GM19463 (cell line): ENCODE measurements around the gene EPS15.
"Not testable (repeated sequence)": the region's sequence is repeated elsewhere in the genome, so short reads cannot be mapped to it uniquely, and the experiment has no call there.

Experiments used
- ATAC-seq: cut with Tn5 transposase; IDR thresholded peaks from one replicate; pipeline ENCODE4 v1.9.1; 2021; ENCODE audit warnings: mild to moderate bottlenecking, moderate library complexity; ENCODE audit not compliant: unreplicated experiment

EPS15 gene

DNA sequence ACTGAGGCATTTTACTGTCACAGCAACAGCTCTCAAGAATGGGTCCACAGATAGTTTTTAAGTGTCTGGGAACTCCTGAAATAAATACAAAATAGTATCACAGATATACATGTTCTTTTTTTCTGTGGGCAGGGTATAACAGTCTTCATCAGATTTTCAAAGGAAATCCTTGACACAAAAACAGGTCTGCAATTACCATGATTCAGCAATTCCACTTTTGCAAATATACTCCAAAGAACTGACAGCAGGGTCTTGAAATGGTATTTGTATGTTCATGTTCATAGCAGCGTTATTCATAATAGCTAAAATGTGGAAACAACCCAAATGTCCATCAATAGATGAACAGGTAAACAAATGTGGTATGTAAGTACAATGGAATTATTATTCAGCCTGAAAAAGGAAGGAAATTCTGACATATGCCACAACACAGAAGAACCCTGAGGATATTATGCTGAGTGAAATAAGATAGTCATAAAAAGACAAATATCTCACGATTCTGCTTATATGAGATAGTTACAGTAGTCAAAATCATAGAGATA lies 85.0 kb downstream of the EPS15 start:
- ATAC-seq: no peak

DNA sequence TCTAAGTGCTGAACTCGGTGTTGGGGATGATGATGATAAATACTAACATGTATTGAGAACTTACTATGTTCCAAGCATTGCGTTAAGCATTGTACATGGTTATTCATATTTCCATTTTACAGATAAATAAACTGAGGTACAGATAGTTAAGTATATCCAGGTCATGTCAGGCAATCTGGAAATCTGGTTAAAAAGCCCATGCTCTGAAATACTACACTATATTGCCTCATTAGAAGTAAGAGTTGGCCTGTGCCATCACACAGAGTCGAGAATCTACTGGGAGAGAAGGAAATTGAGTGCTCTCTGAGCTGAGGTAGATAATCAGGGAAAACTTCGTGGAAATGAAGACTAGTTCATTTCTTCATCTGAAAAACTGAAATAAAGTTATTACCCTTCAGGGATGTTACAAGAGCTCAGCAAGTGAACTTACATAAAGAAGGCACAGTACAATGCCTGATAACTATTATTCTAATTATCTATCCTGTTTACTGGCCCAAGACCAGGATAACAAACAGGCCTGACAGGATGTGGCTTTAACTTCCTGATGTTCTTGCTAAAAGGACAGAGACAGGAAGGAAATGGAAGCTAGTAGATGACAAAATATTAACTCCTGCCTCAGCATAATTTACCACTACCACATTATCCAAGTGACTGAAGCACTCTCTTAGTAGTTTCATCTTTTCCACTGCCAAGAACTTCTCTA lies 85.6 kb downstream of the EPS15 start:
- no peak for ATAC-seq

DNA sequence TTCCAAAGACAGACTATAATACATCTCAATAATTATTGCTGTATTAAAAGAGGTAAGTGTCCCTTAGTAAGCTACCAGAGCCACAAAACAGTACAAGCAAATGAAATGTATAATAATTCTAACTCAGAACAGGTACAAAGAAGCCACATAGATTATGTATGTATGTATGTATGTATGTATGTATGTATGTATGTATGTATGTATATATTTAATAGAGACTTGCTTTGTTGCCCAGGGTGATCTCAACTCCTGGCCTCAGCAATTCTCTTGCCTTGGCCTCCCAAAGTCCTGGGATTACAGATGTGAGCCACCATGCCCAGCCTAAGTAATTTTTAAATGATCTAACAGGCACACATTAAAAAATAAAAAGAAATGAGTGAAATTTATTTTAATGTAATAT lies 86.9 kb downstream of the EPS15 start:
- ATAC-seq: no peak

DNA sequence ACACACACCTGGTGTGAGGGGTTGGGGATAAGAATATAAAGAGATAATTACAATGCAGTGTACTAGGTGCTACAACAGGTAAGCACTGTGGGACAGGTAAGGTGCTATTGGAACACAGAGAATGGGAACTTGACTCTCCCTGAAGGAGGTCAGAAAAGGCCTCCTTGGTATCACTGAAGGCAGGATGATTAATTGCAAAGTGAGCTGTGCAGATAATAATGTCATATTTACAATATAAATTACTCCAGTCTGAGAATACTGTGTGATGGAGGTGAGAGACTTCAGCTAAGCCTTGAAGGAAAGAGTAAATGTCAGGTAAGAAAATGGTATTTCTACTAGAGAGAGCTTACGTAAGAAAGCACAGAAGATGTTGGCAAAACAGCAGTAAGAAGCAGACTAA lies 91.6 kb downstream of the EPS15 start:
- no peak for ATAC-seq

DNA sequence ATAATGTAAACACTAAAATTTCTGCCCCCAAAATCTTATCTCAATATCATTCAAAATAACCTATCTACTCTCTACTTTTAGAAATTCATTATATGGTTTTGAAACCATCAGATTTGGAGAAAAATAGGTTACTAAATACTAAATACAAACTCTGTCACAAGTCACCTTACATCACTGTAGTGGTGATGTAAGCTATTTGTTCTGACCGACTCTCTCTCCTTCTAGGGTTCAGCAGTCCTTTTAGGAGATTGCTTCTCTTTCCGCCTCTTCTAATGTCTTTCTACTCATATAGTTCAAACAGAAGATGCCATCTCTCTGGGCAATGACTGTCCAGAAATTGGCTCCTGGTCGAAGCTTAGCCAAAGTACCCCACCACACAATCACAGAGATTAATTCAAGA lies 93.1 kb downstream of the EPS15 start:
- no peak for ATAC-seq

DNA sequence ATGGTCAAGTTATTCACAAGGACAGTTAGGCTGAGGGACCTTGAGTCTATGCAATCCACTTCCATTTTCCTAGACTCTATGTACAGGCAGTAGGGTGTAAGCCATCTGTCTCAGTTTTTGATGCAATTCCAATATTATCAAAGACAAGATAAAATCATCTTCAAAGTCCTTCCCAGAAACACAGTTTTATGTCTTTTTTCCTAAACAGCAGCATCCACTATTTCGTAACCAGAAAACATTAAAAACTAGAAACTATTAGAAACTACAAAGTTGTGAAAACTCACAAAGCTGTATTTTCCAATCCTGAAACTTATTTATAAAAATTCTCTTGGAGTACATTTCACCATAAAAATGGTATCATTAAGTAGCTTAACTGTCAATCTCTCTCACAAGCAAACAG lies 93.8 kb downstream of the EPS15 start:
- no peak for ATAC-seq

DNA sequence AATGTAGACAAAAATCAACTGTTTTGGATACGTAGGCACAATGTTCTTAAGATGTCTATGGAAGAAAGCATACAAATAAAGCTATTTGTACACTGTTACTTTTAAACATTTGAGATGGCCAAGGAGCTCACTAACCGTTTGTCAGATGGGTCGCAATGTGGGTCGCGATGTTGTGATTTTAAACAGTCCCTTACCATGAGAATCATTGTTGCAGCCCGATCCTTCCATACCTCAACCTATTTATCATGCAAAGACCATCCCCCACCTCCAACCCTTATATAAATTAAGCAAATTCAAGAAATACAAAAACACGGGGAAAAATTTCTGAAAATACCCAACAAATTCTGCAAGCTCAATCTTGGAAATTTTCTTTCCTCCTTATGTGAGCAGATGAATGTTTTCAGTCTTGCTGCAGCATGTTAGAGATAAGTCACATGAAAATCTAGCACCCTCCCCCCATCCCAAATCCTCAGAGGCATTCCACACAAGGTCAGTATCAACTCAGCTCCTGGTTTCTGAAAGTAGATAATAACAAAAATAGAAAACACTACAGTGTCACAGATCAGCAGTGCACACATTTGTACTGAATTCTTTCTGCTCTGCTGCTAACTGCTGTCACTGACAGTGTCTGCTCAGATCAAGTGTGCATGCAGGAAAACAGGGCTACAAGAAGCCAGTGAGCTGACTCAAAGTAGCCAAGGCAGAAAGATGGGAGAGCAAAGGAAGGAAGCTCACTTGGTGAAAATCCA lies 95.8 kb downstream of the EPS15 start:
- no peak for ATAC-seq

DNA sequence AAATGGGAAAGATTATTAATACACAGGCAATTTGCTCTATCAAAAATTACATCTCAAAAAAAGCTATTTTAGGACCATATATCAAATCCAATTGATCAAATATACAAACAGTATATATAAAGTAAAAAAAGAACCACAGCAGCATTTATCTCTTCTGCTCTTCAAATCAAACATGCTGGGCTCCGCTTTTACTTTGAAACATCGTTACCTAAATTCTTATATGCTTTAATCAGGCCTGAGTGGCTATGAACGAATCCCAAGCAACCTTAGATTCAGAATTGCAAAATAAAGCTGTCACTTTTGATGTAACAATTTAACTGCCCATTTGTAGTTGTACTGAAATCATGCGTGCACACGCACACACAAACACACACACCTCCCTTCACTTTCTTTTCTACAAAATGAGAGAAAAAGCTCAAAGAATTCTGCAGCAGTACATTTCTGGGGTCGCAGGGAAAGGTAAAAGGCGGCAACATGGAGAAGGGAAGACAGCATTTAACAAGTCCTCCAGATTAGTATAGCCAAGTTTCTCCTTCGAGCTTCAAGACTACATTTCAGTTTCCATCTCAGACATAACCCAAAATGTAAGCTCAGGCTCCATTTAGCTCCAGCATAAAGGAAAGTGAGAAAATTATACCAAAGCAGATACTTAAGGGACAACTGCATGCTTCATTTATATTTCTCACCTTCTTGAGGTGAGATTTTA lies 96.5 kb downstream of the EPS15 start:
- no peak for ATAC-seq

DNA sequence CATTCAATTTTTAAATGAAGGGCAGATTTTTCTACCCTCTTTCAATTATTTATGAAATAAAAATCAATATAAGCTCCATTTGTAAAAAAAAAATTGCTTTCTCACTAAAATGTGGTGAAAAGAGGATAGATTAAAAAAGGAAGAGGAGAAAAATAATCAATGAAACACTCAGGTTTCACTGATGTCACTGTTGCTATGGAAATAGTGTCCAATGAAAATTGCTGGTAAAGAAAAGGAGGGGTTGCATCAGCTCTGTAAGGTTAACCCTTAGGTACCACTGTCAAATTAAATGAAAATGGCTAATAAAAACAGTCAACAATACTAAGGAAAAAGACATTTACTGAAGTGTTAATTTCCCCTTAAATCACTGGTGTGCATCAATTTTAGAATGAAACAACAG lies 97.1 kb downstream of the EPS15 start:
- no peak for ATAC-seq

DNA sequence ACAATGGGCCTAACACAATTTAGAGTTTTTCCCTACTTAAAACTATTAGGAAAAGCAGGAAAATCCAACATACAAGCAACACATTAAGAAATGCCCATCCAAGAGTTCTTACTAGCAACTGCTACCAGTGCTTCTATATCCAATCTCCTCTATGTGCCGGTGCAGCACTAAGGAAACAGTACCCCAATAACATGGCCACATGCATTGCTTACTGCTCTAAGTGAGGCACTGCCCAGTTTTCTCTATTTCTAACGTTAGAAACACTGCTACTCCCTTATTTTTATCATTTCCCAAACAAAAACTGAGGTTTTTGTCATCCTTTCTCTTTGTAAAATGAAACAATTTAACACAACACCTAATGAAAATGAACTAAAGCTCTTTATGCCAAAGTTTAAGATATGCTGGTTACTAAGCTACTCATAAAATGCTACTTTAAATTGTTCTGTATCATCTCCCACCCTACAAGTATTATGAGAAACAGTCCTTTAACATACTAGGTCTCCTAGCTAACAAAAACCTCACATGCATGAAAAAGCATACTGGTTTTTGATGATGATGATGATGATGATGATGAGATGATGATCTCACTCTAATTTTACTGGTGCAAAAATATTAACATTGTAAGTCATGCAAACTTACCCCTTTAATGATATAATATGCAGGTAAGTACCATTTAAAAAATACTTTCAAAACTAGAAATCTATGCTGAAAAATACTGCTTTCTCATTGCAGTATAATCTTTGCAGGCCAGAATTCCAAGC lies 98.0 kb downstream of the EPS15 start:
- no peak for ATAC-seq

DNA sequence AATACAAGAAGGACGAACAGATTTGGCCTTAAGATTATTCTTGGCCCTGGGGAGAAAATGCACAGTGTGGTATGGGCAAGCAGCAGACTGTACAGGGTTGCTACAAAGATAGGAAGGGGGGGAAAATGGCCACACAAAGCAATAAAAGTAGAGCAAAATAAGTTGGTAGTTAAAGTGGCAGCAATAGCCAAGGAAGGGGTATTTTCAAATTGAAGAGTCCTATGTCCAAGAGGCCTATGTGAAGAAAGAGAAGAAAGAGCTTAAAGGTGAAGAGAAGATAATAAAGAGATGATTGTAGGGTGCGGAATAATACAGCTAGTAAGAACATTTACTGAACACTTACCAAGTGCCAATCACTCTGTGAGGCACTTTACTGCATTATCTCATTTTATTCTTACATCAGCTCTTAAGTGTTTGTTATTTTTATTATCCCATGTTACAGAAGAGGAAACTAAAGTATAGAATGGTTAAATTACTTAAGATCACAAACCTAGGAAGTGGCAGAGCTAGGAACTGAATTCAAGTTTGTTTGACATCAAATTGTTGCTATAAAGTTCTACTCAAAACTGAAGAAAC lies 100.6 kb downstream of the EPS15 start:
- no peak for ATAC-seq

DNA sequence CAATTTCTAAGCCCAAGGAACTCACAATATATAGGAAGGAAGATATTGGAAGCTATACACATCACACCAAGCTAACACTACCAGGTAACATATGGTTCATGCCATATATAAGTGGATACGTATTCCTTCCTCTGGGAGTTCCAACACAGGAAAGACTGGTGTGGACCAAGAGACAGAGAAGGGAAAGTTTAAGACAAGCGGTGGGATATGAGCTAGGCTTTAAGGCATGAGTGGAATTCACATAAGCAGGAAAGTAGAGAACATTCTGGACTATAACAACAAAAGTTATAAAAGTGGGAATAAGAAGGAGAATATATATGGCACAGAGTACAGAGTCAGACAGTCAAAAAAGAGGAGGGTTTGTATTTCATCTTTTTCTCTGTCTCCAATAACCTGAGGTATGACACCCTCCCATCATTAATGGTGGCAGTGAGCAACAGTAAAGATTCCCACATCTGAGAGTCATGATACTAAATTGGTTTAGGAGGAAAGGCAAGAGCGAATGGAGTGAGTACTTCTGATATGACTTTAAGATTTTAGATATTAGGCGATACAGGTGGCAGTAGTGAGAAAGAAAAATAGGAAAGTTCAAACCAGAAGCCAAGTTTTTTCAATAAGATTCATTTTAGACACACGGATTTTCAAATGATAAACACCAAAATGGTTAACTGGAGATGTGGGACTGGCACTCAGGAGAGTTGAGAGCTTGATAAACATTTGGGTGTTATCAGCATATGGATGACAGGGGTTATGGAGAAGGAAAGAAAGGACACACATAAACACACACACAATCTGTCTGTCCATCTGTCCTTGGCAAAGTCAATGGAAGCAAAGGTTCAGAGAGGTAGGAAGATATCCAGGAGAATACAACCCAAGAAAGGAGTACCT lies 101.3 kb downstream of the EPS15 start:
- ATAC-seq: no peak

DNA sequence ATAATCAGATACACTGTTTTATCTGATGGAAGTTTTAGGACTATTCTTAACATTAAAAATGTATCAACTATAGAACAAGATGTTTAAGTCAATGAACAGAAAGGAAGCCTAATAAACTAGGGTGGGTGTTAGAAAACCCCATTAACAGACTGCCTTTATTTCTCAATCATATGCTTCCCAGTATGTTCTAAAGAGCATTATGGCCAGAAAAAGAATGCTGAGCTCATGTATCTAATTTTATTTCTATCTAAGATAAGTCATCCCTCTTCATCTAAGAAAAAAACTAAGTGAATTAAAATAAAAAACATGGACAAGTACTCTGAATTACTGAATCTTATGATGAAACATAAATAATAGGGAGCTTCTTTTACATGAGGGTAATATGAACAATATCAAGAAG lies 102.2 kb downstream of the EPS15 start:
- ATAC-seq: no peak

DNA sequence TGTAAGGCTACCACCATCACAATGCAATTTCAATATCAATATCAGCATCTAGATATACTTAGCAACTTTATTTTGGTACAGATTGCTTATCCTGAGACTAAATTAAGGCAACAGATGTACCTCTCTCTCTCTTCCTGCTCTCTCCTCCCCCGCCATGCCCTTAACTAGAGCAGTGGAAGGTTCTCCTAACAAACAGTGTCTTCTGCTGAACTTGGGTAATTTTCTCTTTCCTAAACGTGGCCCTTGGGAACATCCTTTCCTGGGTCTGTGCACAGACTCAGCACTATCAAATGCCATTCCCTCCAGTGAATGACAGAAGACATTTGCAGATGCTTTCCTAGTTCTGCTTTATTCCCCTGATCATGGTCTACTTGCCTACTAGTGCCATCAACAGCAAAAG lies 103.1 kb downstream of the EPS15 start:
- no peak for ATAC-seq

DNA sequence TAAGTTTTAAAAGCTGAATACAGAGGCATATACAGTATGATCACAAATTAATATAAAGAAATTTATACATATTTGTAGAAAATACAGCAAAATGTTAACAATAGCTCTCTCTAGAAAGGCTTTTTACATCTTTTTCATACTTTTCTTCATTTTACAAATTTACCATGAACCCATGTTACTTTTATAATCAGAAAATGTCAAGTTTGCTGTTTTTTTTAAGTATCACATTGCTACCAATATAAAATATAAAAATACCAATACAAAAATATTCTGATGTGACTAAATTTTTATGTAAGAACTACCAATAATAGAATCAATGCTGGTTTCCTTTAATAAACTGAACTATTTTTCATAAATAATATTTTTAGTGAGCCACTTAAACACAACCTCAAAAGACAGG lies 104.3 kb downstream of the EPS15 start:
- no peak for ATAC-seq

DNA sequence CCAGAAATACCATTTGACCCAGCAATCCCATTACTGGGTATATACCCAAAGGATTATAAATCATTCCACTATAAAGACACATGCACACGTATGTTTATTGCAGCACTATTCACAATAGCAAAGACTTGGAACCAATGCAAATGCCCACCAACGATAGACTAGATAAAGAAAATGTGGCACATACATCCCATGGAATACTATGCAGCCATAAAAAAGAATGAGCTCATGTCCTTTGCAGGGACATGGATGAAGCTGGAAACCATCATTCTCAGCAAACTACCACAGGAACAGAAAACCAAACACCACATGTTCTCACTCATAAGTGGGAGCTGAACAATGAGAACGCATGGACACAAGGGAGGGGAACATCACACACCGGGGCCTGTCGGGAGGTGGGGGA lies 107.2 kb downstream of the EPS15 start:
- ATAC-seq: not testable (repeated sequence)

DNA sequence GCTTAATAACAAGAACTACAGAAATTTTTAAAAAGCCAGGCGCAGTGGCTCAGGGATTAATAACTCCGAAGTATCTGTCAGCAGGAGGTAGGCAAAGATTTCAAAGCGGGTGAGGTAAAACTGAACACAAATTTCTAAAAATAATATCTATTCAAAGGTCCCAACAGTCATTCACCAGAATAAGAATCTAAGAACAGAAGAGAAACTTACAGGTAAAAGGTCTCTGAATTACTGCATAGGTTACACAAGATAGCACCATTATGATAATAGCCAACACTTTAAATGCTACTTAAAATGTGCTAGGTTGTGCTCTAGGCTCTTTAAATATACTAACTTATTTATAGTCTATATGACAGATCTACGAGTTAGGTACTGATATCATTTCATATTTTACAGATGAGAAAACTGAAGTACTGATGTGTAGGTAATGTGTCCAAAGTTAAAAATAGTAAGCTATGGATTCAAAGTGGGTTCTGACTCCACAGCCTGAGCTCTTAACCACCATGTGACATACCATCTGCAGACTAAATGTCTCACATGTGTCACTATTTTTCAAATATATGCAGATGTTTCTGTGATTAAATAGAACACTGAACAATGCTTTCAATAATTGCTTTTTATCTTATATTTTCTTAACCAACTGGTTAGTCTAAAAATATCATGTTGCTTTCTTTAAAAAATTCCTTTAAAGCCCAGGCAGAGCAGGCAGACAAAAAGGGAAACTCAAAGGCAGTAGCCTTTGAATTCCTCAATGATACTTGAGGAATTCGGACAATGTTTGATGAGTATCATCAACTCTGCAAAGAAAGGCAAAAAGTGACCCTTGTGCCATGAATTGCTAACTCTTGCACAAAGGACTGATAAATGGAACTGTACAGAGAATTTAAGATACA lies 108.3 kb downstream of the EPS15 start:
- ATAC-seq: no peak

DNA sequence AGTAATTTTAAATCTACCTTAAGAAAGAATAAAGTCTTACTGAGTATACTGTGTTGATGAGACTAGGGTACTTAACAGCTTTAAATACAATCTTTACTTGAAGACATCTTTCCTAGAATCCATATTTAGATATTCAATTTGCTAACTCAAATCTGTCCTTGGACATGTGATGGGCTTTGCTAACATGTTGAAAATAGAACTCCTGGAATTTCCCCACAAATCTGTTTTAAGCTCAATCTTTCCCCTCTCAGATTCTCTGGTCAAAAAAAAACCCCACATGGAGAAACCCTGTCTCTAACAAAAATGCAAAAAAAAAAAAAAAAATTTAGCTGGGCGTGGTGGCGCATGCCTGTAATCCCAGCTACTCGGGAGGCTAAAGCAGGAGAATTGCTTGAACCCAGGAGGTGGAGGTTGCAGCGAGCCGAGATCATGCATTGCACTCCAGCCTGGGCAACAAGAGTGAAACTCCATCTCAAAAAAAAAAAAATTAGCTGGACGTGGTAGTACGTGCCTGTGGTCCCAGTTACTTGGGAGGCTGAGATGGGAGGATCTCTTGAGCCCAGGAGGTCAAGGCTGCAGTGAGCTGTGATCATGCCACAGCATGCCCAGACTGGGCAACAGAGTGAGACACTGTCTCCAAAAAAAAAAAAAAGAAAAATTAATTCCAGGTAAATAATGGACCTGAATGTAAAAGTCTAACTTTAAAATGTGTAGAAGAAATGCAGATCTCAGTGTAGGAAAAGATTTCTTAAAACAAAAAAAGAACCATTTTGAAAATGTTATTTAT lies 109.1 kb downstream of the EPS15 start:
- not testable (repeated sequence) for ATAC-seq
